A673 (cell line): Measurements from ENCODE around the gene VTI1A.

ENCODE experiments used
- EZH2 ChIP-seq: fragments of 200-600 bp; sonication (generic); IDR thresholded peaks from 2 replicates; pipeline ENCODE4 v1.6.1; 2017; ENCODE audit warnings: borderline replicate concordance, low read depth, mild to moderate bottlenecking, mixed read lengths, antibody characterized with exemption, low read length; ENCODE audit not compliant: poor library complexity, severe bottlenecking
- TF ChIP-seq, protein P1 (sequence below): fragments of 300-800, 200-600 bp; sonication (generic); conservative IDR thresholded peaks from 2 replicates; pipeline ENCODE4 v1.5.1; 2017; ENCODE audit warnings: low read depth, mild to moderate bottlenecking, antibody characterized with exemption, low read length, moderate library complexity, mixed read lengths

DNA sequence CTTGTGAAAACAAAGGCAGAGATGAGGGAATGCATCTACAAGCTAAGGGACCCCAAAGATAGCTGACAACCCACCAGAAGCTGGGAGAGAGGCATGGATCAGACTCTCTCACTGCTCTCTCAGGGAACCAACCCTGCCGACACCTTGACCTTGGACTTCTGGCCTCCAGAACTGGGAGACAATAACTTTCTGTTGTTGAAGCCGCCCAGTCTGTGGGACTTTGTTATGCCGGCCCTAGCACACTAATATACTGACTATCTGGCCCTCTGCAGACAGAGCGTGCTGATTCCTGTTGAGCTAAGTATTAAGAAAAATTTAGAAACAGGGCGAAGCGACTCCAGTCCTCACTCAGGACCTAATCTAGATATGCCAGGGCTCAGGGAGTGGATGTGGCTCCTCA lies 358.7 kb downstream of the VTI1A start:
- TF ChIP-seq, protein P1, sequence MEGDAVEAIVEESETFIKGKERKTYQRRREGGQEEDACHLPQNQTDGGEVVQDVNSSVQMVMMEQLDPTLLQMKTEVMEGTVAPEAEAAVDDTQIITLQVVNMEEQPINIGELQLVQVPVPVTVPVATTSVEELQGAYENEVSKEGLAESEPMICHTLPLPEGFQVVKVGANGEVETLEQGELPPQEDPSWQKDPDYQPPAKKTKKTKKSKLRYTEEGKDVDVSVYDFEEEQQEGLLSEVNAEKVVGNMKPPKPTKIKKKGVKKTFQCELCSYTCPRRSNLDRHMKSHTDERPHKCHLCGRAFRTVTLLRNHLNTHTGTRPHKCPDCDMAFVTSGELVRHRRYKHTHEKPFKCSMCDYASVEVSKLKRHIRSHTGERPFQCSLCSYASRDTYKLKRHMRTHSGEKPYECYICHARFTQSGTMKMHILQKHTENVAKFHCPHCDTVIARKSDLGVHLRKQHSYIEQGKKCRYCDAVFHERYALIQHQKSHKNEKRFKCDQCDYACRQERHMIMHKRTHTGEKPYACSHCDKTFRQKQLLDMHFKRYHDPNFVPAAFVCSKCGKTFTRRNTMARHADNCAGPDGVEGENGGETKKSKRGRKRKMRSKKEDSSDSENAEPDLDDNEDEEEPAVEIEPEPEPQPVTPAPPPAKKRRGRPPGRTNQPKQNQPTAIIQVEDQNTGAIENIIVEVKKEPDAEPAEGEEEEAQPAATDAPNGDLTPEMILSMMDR, result no peak
- TF ChIP-seq EZH2, result no peak
